HEK293 (cell line): ENCODE data around the gene PPFIBP1.

ENCODE experiments used
- CTCF ChIA-PET: fragments of 350-600 bp; formaldehyde crosslinking; extraction: SDS; loops from one replicate; lab custom pipeline; 2021; ENCODE audit warnings: antibody characterized with exemption; lab: Yijun Ruan, JAX
- POLR2A ChIA-PET: fragments of 300-600 bp; formaldehyde crosslinking; extraction: SDS; loops from one replicate; lab custom pipeline; 2020; ENCODE audit warnings: antibody characterized with exemption, inconsistent platforms; lab: Yijun Ruan, JAX
- H3K27ac ChIP-seq: fragments of 200-500 bp; sonication (Bioruptor generic); 2 replicates; pipeline ENCODE4 v1.5.1; 2014; ENCODE audit warnings: low read depth, low read length, control low read depth, inconsistent platforms; ENCODE audit errors: extremely low read depth
- H3K36me3 ChIP-seq, 2 experiments: fragments of 200-500 bp in 1 of 2; sonication (Bioruptor generic) in 1 of 2; 1 replicate in 1 of 2; 2 replicates in 1 of 2; pipeline ENCODE4 v1.5.1; 2014 to 2017; ENCODE audit warnings: inconsistent platforms in 2 of 2, low read length in 2 of 2; ENCODE audit not compliant: control insufficient read depth in 2 of 2, insufficient read depth in 1 of 2
- H3K4me1 ChIP-seq: fragments of 200-500 bp; sonication (Bioruptor generic); 2 replicates; pipeline ENCODE4 v1.5.1; 2014; ENCODE audit warnings: mild to moderate bottlenecking, low read length, inconsistent platforms; ENCODE audit not compliant: control insufficient read depth, insufficient read depth
- H3K4me3 ChIP-seq: 2 replicates; pipeline ENCODE4 v1.5.1; 2011; ENCODE audit warnings: low read depth, mild to moderate bottlenecking, control low read depth, low read length, moderate library complexity
- H3K9me3 ChIP-seq: fragments of 200-500 bp; sonication (Bioruptor generic); 2 replicates; pipeline ENCODE4 v1.5.1; 2014; ENCODE audit warnings: low read depth, low read length, inconsistent platforms; ENCODE audit not compliant: control insufficient read depth, insufficient read depth
- AEBP2 ChIP-seq: fragments of 450-650 bp; formaldehyde crosslinking; IDR thresholded peaks from 2 replicates; pipeline ENCODE4 v1.5.1; 2016; ENCODE audit warnings: missing biosample characterization, missing genetic modification characterization, borderline replicate concordance
- PBX3 ChIP-seq: sonication (generic); formaldehyde crosslinking; IDR thresholded peaks from 2 replicates; pipeline ENCODE4 v1.8.1; 2022; ENCODE audit warnings: mild to moderate bottlenecking, moderate library complexity, missing genetic modification reagents
- PRDM1 ChIP-seq: fragments of 450-650 bp; formaldehyde crosslinking; IDR thresholded peaks from 2 replicates; pipeline ENCODE4; 2016; ENCODE audit warnings: missing biosample characterization, missing genetic modification characterization
- REST ChIP-seq: fragments of 450-650 bp; formaldehyde crosslinking; IDR thresholded peaks from 2 replicates; pipeline ENCODE4 v1.5.1; 2016; ENCODE audit warnings: missing biosample characterization, missing genetic modification characterization
- WT1 ChIP-seq: fragments of 450-650 bp; formaldehyde crosslinking; IDR thresholded peaks from 2 replicates; pipeline ENCODE4 v1.5.1; 2016; ENCODE audit warnings: missing biosample characterization, missing genetic modification characterization
- ZBTB17 ChIP-seq: fragments of 450-650 bp; formaldehyde crosslinking; IDR thresholded peaks from 2 replicates; pipeline ENCODE4 v1.5.1; 2016; ENCODE audit warnings: missing biosample characterization, missing genetic modification characterization
- ZBTB49 ChIP-seq: fragments of 450-650 bp; formaldehyde crosslinking; IDR thresholded peaks from 2 replicates; pipeline ENCODE4 v1.5.1; 2016; ENCODE audit warnings: missing biosample characterization, missing genetic modification characterization, low read depth
- ZBTB7A ChIP-seq: fragments of 450-650 bp; formaldehyde crosslinking; IDR thresholded peaks from 2 replicates; pipeline ENCODE4 v1.5.1; 2016; ENCODE audit warnings: low read depth, missing biosample characterization, missing genetic modification characterization
- ZFP3 ChIP-seq: fragments of 450-650 bp; formaldehyde crosslinking; IDR thresholded peaks from 2 replicates; pipeline ENCODE4 v1.5.1; 2016; ENCODE audit warnings: low read depth, missing biosample characterization, missing genetic modification characterization
- ZFP37 ChIP-seq: fragments of 450-650 bp; formaldehyde crosslinking; IDR thresholded peaks from 2 replicates; pipeline ENCODE4 v1.5.1; 2016; ENCODE audit warnings: missing biosample characterization, missing genetic modification characterization
- ZFP69B ChIP-seq: fragments of 450-650 bp; formaldehyde crosslinking; IDR thresholded peaks from 2 replicates; pipeline ENCODE4 v1.5.1; 2016; ENCODE audit warnings: missing biosample characterization, missing genetic modification characterization
- ZNF18 ChIP-seq: fragments of 450-650 bp; formaldehyde crosslinking; IDR thresholded peaks from 2 replicates; pipeline ENCODE4 v1.5.1; 2016; ENCODE audit warnings: missing biosample characterization, missing genetic modification characterization
- ZNF214 ChIP-seq: fragments of 450-650 bp; formaldehyde crosslinking; IDR thresholded peaks from 2 replicates; pipeline ENCODE4 v1.5.1; 2017; ENCODE audit warnings: missing biosample characterization, mild to moderate bottlenecking, missing genetic modification characterization, borderline replicate concordance
- ZNF223 ChIP-seq: fragments of 450-650 bp; formaldehyde crosslinking; IDR thresholded peaks from 2 replicates; pipeline ENCODE4 v1.5.1; 2016; ENCODE audit warnings: missing biosample characterization, missing genetic modification characterization
- ZNF398 ChIP-seq: fragments of 450-650 bp; formaldehyde crosslinking; IDR thresholded peaks from 2 replicates; pipeline ENCODE4 v1.5.1; 2017; ENCODE audit warnings: missing biosample characterization, missing genetic modification characterization
- ZNF514 ChIP-seq: fragments of 450-650 bp; formaldehyde crosslinking; IDR thresholded peaks from 2 replicates; pipeline ENCODE4 v1.5.1; 2016; ENCODE audit warnings: missing biosample characterization, missing genetic modification characterization
- ZNF596 ChIP-seq: fragments of 450-650 bp; IDR thresholded peaks from 2 replicates; pipeline ENCODE4 v1.5.0; 2018; ENCODE audit warnings: missing biosample characterization, mild to moderate bottlenecking, missing genetic modification characterization, moderate library complexity
- ZNF830 ChIP-seq: fragments of 450-650 bp; IDR thresholded peaks from 2 replicates; pipeline ENCODE4 v1.5.0; 2018; ENCODE audit warnings: missing biosample characterization, missing genetic modification characterization, low read depth, mild to moderate bottlenecking, moderate library complexity
- ZNF843 ChIP-seq: fragments of 450-650 bp; formaldehyde crosslinking; IDR thresholded peaks from 2 replicates; pipeline ENCODE4 v1.5.1; 2016; ENCODE audit warnings: missing biosample characterization, missing genetic modification characterization

The PPFIBP1 gene

GRCh38 chr12:27549801-27550652 lies 26.0 kb downstream of the PPFIBP1 start (continued):
- TF ChIP-seq ZNF18, result no peak
- no peak for TF ChIP-seq ZNF596 (tag by site-specific recombination)
- TF ChIP-seq ZBTB49 (tag by site-specific recombination), result no peak

GRCh38 chr12:27550653-27550975 lies 26.6 kb downstream of the PPFIBP1 start:
- Histone ChIP-seq H3K9me3 (no peaks in the 10 kb centered on the region), H3K36me3 (no peaks in the 10 kb centered on the region), H3K4me3 (no peak overlapping the region), H3K27ac (no peak overlapping the region), H3K4me1 (peaks cover 29% of the 10 kb centered on the region)
- POLR2A ChIA-PET, result interaction anchor here (2.5 kb wide), 1 partner anchor 27 kb away, joined by 16 read pairs; the partner anchor contains the start of gene PPFIBP1
- CTCF ChIA-PET, result interaction anchor here (0.6 kb wide), 2 partner anchors 16 to 105 kb away, joined by 3 to 5 read pairs; no protein-coding TSS in a partner anchor
- no peak for TF ChIP-seq AEBP2 (tag by site-specific recombination)
- no peak for TF ChIP-seq ZNF398
- no peak for TF ChIP-seq REST (tag by site-specific recombination)
- no peak for TF ChIP-seq PRDM1
- TF ChIP-seq PBX3, result no peak
- TF ChIP-seq ZNF830 (tag by site-specific recombination), result no peak
- TF ChIP-seq ZFP37 (tag by site-specific recombination), result no peak
- TF ChIP-seq ZNF214 (tag by site-specific recombination), result no peak
- TF ChIP-seq ZNF514 (tag by site-specific recombination), result no peak
- no peak for TF ChIP-seq ZFP3 (tag by site-specific recombination)
- no peak for TF ChIP-seq ZBTB17 (tag by site-specific recombination)
- no peak for TF ChIP-seq ZFP69B
- no peak for TF ChIP-seq ZNF843 (tag by site-specific recombination)
- TF ChIP-seq WT1 (tag by site-specific recombination), result no peak
- TF ChIP-seq ZNF223 (tag by site-specific recombination), result no peak
- no peak for TF ChIP-seq ZBTB7A (tag by site-specific recombination)
